ENCODE results near the gene CLEC2D. TPM values are rescaled to one million over a fixed set of nuclear protein-coding genes. Genes with fewer than 3 reads are reported as not detected.

CLEC2D gene
- total and polyA plus RNA-seq, 2 donors (not counting 3 experiments of a cell fraction or from before 2014, with no cell fraction given): 1.8 to 4.1 TPM

GRCh38 chr12:9636150-9636850, 33.2 kb upstream of the CLEC2D start:
- no TSS peak for BruUV-seq (replicated peaks)
- Histone ChIP-seq H3K27ac (ENCODE audit: insufficient read depth, low read depth, low read length) (no peak overlapping the region), H3K9me3 (replicated peaks; ENCODE audit: control insufficient read depth, insufficient read depth, low read length) (no peaks in the 10 kb centered on the region), H2AFZ (ENCODE audit: low read depth, low read length) (no peak overlapping the region), H3K9ac (replicated peaks; ENCODE audit: extremely low read depth, insufficient read depth, low read length) (no peak overlapping the region), H3K4me3 (replicated peaks in 1 of 3; ENCODE audit: insufficient read depth in 1 of 3, low read depth in 1 of 3, low read length in 3 of 3) (no peak overlapping the region), H3K9me1 (replicated peaks; ENCODE audit: control insufficient read depth, extremely low read depth, insufficient read depth, low read length) (no peaks in the 10 kb centered on the region), H4K20me1 (replicated peaks; ENCODE audit: control insufficient read depth, extremely low read depth, insufficient read depth, low read length) (no peaks in the 10 kb centered on the region), H3K4me2 (ENCODE audit: insufficient read depth, low read length) (no peak overlapping the region), H3K27me3 (ENCODE audit: control insufficient read depth in 2 of 2, insufficient read depth in 2 of 2, low read length in 2 of 2) (no peaks in the 10 kb centered on the region), H3K4me1 (ENCODE audit: control insufficient read depth, extremely low read depth, insufficient read depth, low read length) (no peaks in the 10 kb centered on the region), H3K36me3 (ENCODE audit: control insufficient read depth in 2 of 2, extremely low read depth in 1 of 2, insufficient read depth in 2 of 2, low read length in 2 of 2) (no peaks in the 10 kb centered on the region), H3K79me2 (ENCODE audit: control insufficient read depth, insufficient read depth, low read length) (no peaks in the 10 kb centered on the region)
- DNase-seq (ENCODE audit: low read depth, low spot score): no peak
- intact Hi-C loops (cut with micrococcal nuclease): no loop called here
- TF ChIP-seq FOS (IDR thresholded peaks at IDR 0.05; ENCODE audit: borderline replicate concordance, insufficient read depth, low read length): no peak
- TF ChIP-seq POLR2AphosphoS5 (IDR thresholded peaks at IDR 0.05; ENCODE audit: insufficient read depth, low read depth, low read length): no peak
- no peak for TF ChIP-seq EZH2 (IDR thresholded peaks at IDR 0.05; ENCODE audit: borderline replicate concordance, low read depth, low read length, severe bottlenecking)
- no peak for TF ChIP-seq CTCF (IDR thresholded peaks at IDR 0.05; ENCODE audit: extremely low read depth in 1 of 2, insufficient read depth in 1 of 2, low read depth in 1 of 2, low read length in 2 of 2)
- TF ChIP-seq JUN (IDR thresholded peaks at IDR 0.05; ENCODE audit: borderline replicate concordance, insufficient read depth, insufficient read length, low read depth): no peak
- TF ChIP-seq POLR2A (IDR thresholded peaks at IDR 0.05; ENCODE audit: low read depth, low read length): no peak
- no peak for TF ChIP-seq GATA2 (IDR thresholded peaks at IDR 0.05; ENCODE audit: insufficient read depth, insufficient read length, low read depth, low read length)
- no peak for TF ChIP-seq MYC (IDR thresholded peaks at IDR 0.05; ENCODE audit: low read depth, low read length)
- TF ChIP-seq MAX (IDR thresholded peaks at IDR 0.05; ENCODE audit: insufficient read depth, insufficient read length): no peak
- dilution Hi-C loops (cut with MboI; ENCODE audit: extremely low pct_ligation_motif_present, low sequenced_read_pairs): no loop called here
- ChIA-PET CTCF (interaction anchor here (1.1 to 6.5 kb wide), 7 partner anchors 12 to 114 kb away, joined by 3 to 132 read pairs (median 5); no protein-coding TSS in a partner anchor), POLR2A (no interaction called here)
- peak; percentile 33 for FAIRE-seq

Measured in endothelial cell of umbilical vein (primary cell).